NB4 (cell line): Measurements from ENCODE around the gene IFITM1.

ENCODE experiments used
- DNase-seq: peaks from one replicate; pipeline ENCODE4 v3.0.0; 2010; ENCODE audit warnings: low read depth
- H3K4me3 ChIP-seq: one replicate; pipeline ENCODE4 v1.5.1; 2011; ENCODE audit warnings: mild to moderate bottlenecking, low read depth, low read length, moderate library complexity
- CTCF ChIP-seq: IDR thresholded peaks from one replicate; pipeline ENCODE4 v1.5.1; 2012; ENCODE audit warnings: low read depth, low read length
- MAX ChIP-seq: IDR thresholded peaks from 2 replicates; pipeline ENCODE4 v1.6.1; 2011; ENCODE audit warnings: low read depth, low read length
- MYC ChIP-seq: IDR thresholded peaks from 2 replicates; pipeline ENCODE4 v1.6.1; 2011; ENCODE audit warnings: low read depth, low read length
- POLR2A ChIP-seq: IDR thresholded peaks from 2 replicates; pipeline ENCODE4 v1.6.1; 2011; ENCODE audit warnings: mild to moderate bottlenecking; ENCODE audit not compliant: insufficient read length; ENCODE audit errors: extremely low read depth

Gene IFITM1

GRCh38 chr11:270451-271318 lies 43.2 kb upstream of the IFITM1 start:
- TF ChIP-seq MYC (no peak), POLR2A (no peak), MAX (no peak), CTCF (no peak)
- H3K4me3 ChIP-seq: no peak overlapping the region
- no peak for DNase-seq

GRCh38 chr11:271319-271715 lies 42.5 kb upstream of the IFITM1 start:
- no peak overlapping the region for H3K4me3 ChIP-seq
- TF ChIP-seq POLR2A (no peak), MAX (no peak), MYC (no peak), CTCF (no peak)
- DNase-seq: no peak

- TF ChIP-seq MYC: no peak
- TF ChIP-seq POLR2A: no peak
- no peak for TF ChIP-seq CTCF
- no peak for TF ChIP-seq MAX
- H3K4me3 ChIP-seq: no peak overlapping the region
- no peak for DNase-seq
Measured at GRCh38 chr11:272195-272930, 41.5 kb upstream of the IFITM1 start.

- no peak for DNase-seq
- no peak for TF ChIP-seq MAX
- TF ChIP-seq MYC: no peak
- TF ChIP-seq POLR2A: no peak
- TF ChIP-seq CTCF: no peak
Measured at GRCh38 chr11:272931-273198, 41.0 kb upstream of the IFITM1 start.

GRCh38 chr11:276219-276618 lies 37.6 kb upstream of the IFITM1 start:
- TF ChIP-seq MAX: no peak
- no peak for TF ChIP-seq CTCF
- TF ChIP-seq POLR2A: no peak
- TF ChIP-seq MYC: no peak
- H3K4me3 ChIP-seq: no peak overlapping the region
- DNase-seq: no peak

More at GRCh38 chr11:272931-273198, 41.0 kb upstream of the IFITM1 start:
- no peak overlapping the region for H3K4me3 ChIP-seq
